Activated naive CD4-positive, alpha-beta T cell treated with anti-CD3 and anti-CD28 coated beads, Interleukin-2, amount 50 U/mL, for 16 hours (primary cell): ENCODE measurements around the gene GRM4.

Source experiments
- DNase-seq: peaks from one replicate; pipeline ENCODE4 v3.0.0-alpha.2; 2020

Gene GRM4

DNA sequence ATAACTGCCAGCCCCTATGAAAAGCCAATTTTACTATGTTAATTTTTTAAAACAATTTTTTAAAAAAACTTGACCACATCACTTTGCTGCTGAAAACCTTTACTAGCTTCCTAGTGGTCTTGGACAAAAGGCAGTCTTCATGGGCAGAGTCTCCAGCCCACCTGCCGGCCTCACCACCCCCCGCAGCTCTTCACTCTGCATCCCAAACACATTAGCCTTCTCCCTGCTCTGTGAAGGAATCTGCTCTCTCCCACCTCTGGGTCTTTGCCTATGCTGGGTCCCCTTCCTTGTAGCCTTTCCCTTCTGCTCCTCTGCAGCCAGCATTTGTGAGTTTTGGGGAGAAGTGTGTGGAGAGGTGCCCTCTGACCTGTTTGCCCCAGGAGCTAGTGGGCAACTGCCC, 171.4 kb downstream of the GRM4 start:
- no peak for DNase-seq

DNA sequence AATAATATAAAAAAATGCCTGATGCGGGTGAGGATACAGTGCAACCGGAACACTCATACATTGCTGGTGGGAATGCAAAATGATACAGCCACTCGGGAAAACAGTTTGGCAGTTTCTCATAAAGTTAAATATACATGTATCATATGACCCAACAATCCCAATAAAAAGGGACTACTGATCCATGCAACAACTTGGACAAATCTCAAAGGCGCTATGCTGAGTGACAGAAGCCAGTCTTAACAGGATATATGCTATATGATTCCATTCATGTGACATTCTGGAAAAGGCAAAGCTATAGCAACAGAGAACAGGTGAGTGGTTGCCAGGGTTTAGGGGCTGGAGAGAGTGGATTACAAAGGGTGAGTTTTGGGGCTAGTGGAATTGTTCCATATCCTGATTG, 171.9 kb downstream of the GRM4 start:
- DNase-seq = no peak

DNA sequence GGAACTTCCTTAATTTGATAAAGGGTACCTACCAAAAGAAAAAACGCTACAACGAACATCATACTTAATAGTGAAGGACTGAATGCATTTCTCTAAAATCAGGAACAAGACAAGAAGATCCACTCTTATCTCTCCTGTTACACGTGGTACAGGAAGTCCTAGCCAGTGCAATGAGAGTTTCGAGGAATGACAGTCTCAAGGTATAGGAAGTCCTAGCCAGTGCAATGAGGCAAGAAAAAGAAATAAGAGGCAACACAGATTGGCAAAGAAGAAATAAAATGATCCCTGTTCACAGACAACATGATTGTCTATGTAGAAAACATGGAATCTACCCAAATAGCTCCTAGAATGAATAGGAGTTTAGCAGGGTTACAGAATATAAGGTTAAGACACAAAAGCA, 174.3 kb downstream of the GRM4 start:
- no peak for DNase-seq
